HUES6 (cell line): ENCODE measurements around the gene ZSWIM3.
"Not testable (repeated sequence)": the region's sequence is repeated elsewhere in the genome, so short reads cannot be mapped to it uniquely, and the experiment has no call there.

Experiments
- H3K27ac ChIP-seq: 2 replicates; pipeline ENCODE4 v1.7.0; 2013; ENCODE audit warnings: low read depth, mild to moderate bottlenecking, low read length, inconsistent platforms
- H3K27me3 ChIP-seq: 2 replicates; pipeline ENCODE4 v1.6.1; 2013; ENCODE audit warnings: low read length; ENCODE audit not compliant: control insufficient read depth, insufficient read depth
- H3K36me3 ChIP-seq: 2 replicates; pipeline ENCODE4 v1.6.1; 2013; ENCODE audit warnings: low read length; ENCODE audit not compliant: control insufficient read depth, insufficient read depth
- H3K4me1 ChIP-seq: 2 replicates; pipeline ENCODE4 v1.6.1; 2013; ENCODE audit warnings: low read length; ENCODE audit not compliant: control insufficient read depth, insufficient read depth
- H3K4me3 ChIP-seq: 2 replicates; pipeline ENCODE4 v1.5.1; 2013; ENCODE audit warnings: low read depth, low read length
- H3K9ac ChIP-seq: one replicate; pipeline ENCODE4 v1.6.1; 2013; ENCODE audit warnings: mild to moderate bottlenecking, low read length
- H3K9me3 ChIP-seq: 2 replicates; pipeline ENCODE4 v1.6.1; 2013; ENCODE audit warnings: low read depth, low read length; ENCODE audit not compliant: control insufficient read depth, insufficient read depth

Gene ZSWIM3

DNA sequence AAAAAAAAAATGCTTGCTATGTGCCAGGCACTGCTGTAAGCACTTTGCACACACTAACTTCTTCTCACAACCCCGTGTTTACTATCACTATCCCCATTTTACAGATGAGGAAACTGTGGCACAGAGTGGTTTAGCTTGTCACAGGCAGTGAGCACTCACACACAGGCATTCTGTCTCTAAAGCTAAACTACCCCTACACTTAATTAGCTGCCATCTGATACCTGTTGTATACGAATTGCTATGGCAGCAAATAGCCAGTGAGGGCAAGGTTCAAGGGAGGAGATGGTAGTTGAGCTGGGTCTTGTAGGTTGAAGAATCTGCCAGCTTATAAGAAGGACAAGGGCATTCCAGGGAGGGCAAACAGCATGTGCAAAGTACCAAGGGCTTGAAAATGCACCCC lies 35.5 kb upstream of the ZSWIM3 start:
- H3K4me1 ChIP-seq, result peaks cover 35% of the 10 kb centered on the region
- H3K9ac ChIP-seq, result no peak overlapping the region
- H3K27ac ChIP-seq, result no peak overlapping the region
- peaks cover 3% of the 10 kb centered on the region for H3K36me3 ChIP-seq
- H3K9me3 ChIP-seq, result no peaks in the 10 kb centered on the region
- H3K4me3 ChIP-seq, result no peak overlapping the region
- peaks cover 22% of the 10 kb centered on the region for H3K27me3 ChIP-seq

- Histone ChIP-seq H3K4me1 (peaks cover 38% of the 10 kb centered on the region), H3K36me3 (no peaks in the 10 kb centered on the region), H3K27me3 (peaks cover 22% of the 10 kb centered on the region), H3K4me3 (peak overlapping the region; percentile 40), H3K27ac (no peak overlapping the region), H3K9ac (no peak overlapping the region), H3K9me3 (no peaks in the 10 kb centered on the region)
These were observed 34.6 kb upstream of the ZSWIM3 start for GRCh38 chr20:45822857-45823256.

DNA sequence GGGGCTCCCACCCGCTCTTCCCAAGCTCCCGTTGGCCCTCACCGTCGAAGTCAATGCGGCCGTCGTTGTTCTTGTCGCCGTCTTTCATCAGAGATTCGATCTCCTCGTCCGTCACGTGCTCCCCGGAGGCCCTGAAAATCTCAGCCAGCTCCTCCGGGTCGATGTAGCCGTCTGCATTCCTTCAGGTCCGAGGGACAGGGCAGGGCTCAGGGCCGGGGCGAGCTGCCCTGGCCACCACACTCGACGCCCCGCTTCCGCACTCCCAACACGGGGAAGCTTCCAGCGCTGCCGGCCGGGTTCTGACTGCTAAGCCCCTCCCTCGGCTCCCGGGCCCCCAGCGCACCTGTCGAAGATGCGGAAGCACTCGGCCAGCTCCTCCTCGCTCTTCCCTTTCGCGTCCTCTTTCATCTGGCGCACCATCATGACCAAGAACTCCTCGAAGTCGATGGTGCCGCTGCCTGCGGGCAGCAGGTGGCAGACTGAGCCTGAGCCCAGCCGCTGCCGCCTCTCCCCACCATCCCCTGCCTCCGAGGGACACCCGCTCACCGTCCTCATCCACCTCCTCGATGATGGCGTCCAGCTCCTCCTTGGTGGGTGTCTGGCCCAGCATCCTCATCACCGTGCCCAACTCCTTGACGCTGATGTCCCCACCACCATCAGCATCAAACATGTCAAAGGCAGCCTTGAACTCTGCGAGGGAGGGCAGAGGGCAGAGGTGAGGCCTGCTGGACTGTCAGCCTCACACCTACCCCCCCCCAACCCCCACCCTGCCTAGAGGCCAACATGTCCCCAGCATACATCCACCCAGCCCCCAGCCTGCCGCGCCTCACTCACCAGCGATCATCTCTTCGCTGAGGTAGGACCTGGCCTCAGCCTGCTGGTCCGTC lies 33.2 kb upstream of the ZSWIM3 start:
- Histone ChIP-seq H3K27me3 (peaks cover 22% of the 10 kb centered on the region), H3K9ac (no peak overlapping the region), H3K36me3 (no peaks in the 10 kb centered on the region), H3K9me3 (no peaks in the 10 kb centered on the region), H3K4me1 (peaks cover 40% of the 10 kb centered on the region), H3K4me3 (peak overlapping the region; percentile 22), H3K27ac (no peak overlapping the region)

GRCh38 chr20:45826381-45827019 lies 30.9 kb upstream of the ZSWIM3 start:
- Histone ChIP-seq H3K9me3 (no peaks in the 10 kb centered on the region), H3K4me1 (peaks cover 40% of the 10 kb centered on the region), H3K36me3 (no peaks in the 10 kb centered on the region), H3K9ac (peak overlapping the region; percentile 12), H3K27me3 (peaks cover 22% of the 10 kb centered on the region), H3K27ac (no peak overlapping the region), H3K4me3 (no peak overlapping the region)

DNA sequence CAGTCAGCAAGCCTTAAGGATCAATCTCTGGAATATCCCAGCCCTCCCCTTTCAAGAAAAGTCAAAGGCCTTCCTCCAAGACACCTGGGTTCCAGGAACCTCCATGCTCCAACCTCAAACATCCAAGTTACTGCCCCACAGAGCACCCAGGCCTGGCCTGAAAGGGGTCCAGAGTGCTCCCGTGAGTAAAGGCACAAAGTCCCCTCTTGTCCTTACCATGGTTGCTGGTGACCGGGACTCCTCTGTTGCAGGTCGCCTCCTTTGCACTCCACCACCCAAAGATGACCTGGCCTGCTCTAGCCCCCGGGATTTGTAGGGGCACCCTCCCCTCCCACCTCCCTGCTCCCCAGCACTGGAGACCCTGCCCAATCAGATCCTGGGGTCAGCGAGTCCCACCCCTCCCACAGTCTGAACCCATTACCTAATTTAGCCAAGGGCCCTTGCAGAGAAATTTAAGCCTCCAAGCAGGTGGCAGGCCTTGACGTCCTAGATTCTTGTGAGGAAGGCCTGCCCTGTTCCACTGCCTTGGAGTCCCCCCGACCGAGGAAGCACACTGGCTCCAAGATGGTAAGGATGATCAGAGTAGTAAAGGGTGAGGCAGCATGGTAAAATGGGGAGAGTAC lies 30.3 kb upstream of the ZSWIM3 start, which contains the start of gene TNNC2:
Gene TNNC2 (minus strand): TSS at position 283 of the 623 bp plus-strand sequence. CDS start 64 bp downstream, at position 219.
- H3K4me1 ChIP-seq, result peaks cover 38% of the 10 kb centered on the region
- no peaks in the 10 kb centered on the region for H3K36me3 ChIP-seq
- peaks cover 19% of the 10 kb centered on the region for H3K27me3 ChIP-seq
- no peaks in the 10 kb centered on the region for H3K9me3 ChIP-seq
- H3K27ac ChIP-seq, result no peak within 1 kb of the TSS
- H3K9ac ChIP-seq, result peak within 1 kb of the TSS; percentile 12
- H3K4me3 ChIP-seq, result no peak within 1 kb of the TSS

GRCh38 chr20:45827712-45828111 lies 29.7 kb upstream of the ZSWIM3 start:
- H3K27ac ChIP-seq, result no peak overlapping the region
- H3K36me3 ChIP-seq, result no peaks in the 10 kb centered on the region
- H3K4me1 ChIP-seq, result peaks cover 33% of the 10 kb centered on the region
- no peak overlapping the region for H3K4me3 ChIP-seq
- no peaks in the 10 kb centered on the region for H3K9me3 ChIP-seq
- no peak overlapping the region for H3K9ac ChIP-seq
- peaks cover 13% of the 10 kb centered on the region for H3K27me3 ChIP-seq

- Histone ChIP-seq H3K27me3 (peaks cover 4% of the 10 kb centered on the region), H3K36me3 (no peaks in the 10 kb centered on the region), H3K4me3 (no peak overlapping the region), H3K9me3 (no peaks in the 10 kb centered on the region), H3K9ac (no peak overlapping the region), H3K27ac (no peak overlapping the region), H3K4me1 (peaks cover 35% of the 10 kb centered on the region)
These were observed 28.8 kb upstream of the ZSWIM3 start for GRCh38 chr20:45828589-45828988.

GRCh38 chr20:45829673-45830106 lies 27.7 kb upstream of the ZSWIM3 start:
- H3K27ac ChIP-seq, H3K9ac ChIP-seq, H3K36me3 ChIP-seq, H3K27me3 ChIP-seq, H3K4me3 ChIP-seq, H3K9me3 ChIP-seq: not testable (repeated sequence)
- H3K4me1 ChIP-seq, result peaks cover 32% of the 10 kb centered on the region

GRCh38 chr20:45832619-45833018 lies 24.8 kb upstream of the ZSWIM3 start:
- no peaks in the 10 kb centered on the region for H3K9me3 ChIP-seq
- no peak overlapping the region for H3K4me3 ChIP-seq
- H3K27me3 ChIP-seq, result no peaks in the 10 kb centered on the region
- peaks cover 28% of the 10 kb centered on the region for H3K4me1 ChIP-seq
- peaks cover 16% of the 10 kb centered on the region; the same call in 1 of the 2 replicates for H3K36me3 ChIP-seq
- H3K27ac ChIP-seq, result no peak overlapping the region
- no peak overlapping the region for H3K9ac ChIP-seq

GRCh38 chr20:45833030-45833882 lies 24.2 kb upstream of the ZSWIM3 start, which contains the start of gene SNX21:
Gene SNX21 (plus strand): TSS chr20:45833799. CDS start chr20:45833920, 121 bp downstream.
- Histone ChIP-seq H3K27me3 (no peaks in the 10 kb centered on the region), H3K9ac (peak within 1 kb of the TSS; percentile 67), H3K27ac (peak within 1 kb of the TSS; percentile 33; the same call in 1 of the 2 replicates), H3K4me1 (peaks cover 27% of the 10 kb centered on the region), H3K4me3 (peak within 1 kb of the TSS; percentile 70), H3K36me3 (peaks cover 21% of the 10 kb centered on the region; the same call in 1 of the 2 replicates), H3K9me3 (no peaks in the 10 kb centered on the region)
